ENCODE measurements around the gene ZDHHC1.

GRCh38 chr16:67419502-67419901 is 3.2 kb upstream of the ZDHHC1 start:
- no peak for TF ChIP-seq CTCF (IDR thresholded peaks at IDR 0.05)
- no peak for TF ChIP-seq POLR2A (IDR thresholded peaks at IDR 0.05)

All from thyroid gland (tissue), 4 donors.